ENCODE data around the gene FAXC.
"Not testable (repeated sequence)": the region's sequence is repeated elsewhere in the genome, so short reads cannot be mapped to it uniquely, and the experiment has no call there.

Gene FAXC

DNA sequence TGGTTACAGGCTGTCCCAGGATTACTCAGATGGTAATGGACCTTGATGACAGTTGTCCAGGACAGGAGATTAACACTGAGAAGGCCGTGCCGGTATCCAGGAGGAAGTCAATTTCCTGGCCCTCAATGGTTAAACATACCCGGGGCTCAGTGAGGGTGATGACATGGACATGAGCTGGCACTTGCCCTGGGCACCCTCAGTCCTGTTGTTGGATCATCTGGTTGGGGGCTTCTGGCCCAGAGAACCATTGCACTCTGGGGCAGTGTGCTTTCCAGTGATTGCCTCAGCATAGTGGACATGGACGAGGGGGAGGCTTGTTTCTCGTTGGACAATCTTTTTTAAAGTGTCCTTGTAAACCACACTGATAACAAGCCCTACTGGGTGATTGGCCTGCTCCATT lies 84.0 kb downstream of the FAXC start:
- not testable (repeated sequence) for H3K9ac ChIP-seq (ENCODE audit: low read depth in 1 of 2, low read length in 2 of 2); H3K36me3 ChIP-seq (ENCODE audit: control insufficient read depth in 1 of 2, insufficient read depth in 2 of 2, low read length in 2 of 2); H3K27ac ChIP-seq (ENCODE audit: low read depth, low read length); H3K4me1 ChIP-seq (ENCODE audit: control insufficient read depth in 1 of 2, insufficient read depth in 2 of 2, low read length in 2 of 2); H3K4me3 ChIP-seq (ENCODE audit: low read depth in 1 of 2, low read length in 2 of 2); H3K9me3 ChIP-seq (ENCODE audit: control insufficient read depth in 1 of 2, low read length in 2 of 2); H3K27me3 ChIP-seq (ENCODE audit: control insufficient read depth in 1 of 2, insufficient read depth in 2 of 2, low read length in 2 of 2)

DNA sequence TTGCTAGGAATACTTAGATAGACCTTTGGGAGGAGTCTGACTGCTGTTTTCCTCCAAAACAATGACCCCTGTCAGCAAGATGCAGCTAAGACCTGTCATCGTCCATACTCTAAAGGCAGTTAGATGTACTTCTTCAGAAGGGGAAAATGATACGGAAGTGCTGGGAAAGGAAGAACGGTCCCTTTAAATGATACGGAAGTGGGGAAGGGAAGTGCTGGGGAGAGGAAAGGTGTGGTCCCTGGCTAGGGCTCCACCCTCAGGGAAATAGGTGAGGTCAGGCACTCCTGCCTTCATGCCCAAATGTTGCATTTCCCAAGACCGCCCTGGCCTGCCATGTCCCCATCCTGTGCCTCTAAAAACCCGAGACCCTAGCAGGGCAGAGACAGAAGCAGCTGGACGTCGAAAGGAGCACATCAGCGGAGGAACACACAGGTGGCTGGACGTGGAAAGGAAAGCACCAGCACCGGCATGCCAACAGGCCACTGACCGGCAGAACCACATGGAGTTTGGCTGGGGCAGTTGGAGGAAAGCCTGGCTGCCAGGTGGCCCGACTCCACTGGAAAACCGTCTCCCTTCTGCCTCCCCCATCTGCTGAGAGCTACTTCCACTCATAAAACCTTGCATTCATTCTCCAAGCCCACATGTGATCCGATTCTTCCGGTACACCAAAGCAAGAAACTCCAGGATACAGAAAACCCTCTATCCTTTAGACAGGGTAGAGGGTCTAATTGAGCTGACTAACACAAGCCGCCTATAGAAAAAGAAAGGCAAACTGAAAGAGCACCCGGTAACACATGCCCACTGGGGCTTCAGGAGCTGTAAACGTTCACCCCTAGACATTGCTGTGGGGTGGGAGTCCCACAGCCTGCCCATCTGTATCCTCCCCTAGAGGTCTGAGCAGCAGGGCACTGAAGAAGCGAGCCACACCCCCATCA lies 94.6 kb downstream of the FAXC start:
- Histone ChIP-seq H3K27ac (ENCODE audit: low read depth, low read length) (no peak overlapping the region), H3K9ac (ENCODE audit: low read depth in 1 of 2, low read length in 2 of 2) (no peak overlapping the region), H3K36me3 (ENCODE audit: control insufficient read depth in 1 of 2, insufficient read depth in 2 of 2, low read length in 2 of 2) (no peaks in the 10 kb centered on the region), H3K4me1 (ENCODE audit: control insufficient read depth in 1 of 2, insufficient read depth in 2 of 2, low read length in 2 of 2) (no peaks in the 10 kb centered on the region), H3K4me3 (ENCODE audit: low read depth in 1 of 2, low read length in 2 of 2) (no peak overlapping the region), H3K27me3 (ENCODE audit: control insufficient read depth in 1 of 2, insufficient read depth in 2 of 2, low read length in 2 of 2) (no peaks in the 10 kb centered on the region), H3K9me3 (ENCODE audit: control insufficient read depth in 1 of 2, low read length in 2 of 2) (no peaks in the 10 kb centered on the region)

DNA sequence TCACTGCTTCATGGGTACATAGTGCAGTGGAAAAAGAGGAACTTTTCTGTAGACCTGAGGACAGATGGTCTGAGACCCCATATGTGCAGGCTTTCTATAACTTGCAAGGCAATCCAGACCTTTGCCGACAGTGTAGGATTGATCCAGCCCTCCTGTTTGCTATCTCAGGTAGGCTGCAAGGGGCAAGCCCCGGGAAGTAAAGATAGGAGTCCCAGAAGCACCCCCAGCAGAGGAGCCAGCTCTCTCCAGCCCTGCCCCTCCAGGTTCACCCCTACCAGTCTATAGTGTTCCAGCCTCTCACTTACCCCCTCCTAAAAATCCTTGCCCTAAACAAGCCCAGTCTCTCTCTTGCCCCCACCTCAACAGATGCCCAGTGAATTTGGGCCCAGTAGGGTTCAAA lies 96.2 kb downstream of the FAXC start:
- Histone ChIP-seq H3K9me3 (ENCODE audit: control insufficient read depth in 1 of 2, low read length in 2 of 2) (no peaks in the 10 kb centered on the region), H3K27ac (ENCODE audit: low read depth, low read length) (no peak overlapping the region), H3K9ac (ENCODE audit: low read depth in 1 of 2, low read length in 2 of 2) (no peak overlapping the region), H3K4me1 (ENCODE audit: control insufficient read depth in 1 of 2, insufficient read depth in 2 of 2, low read length in 2 of 2) (no peaks in the 10 kb centered on the region), H3K27me3 (ENCODE audit: control insufficient read depth in 1 of 2, insufficient read depth in 2 of 2, low read length in 2 of 2) (no peaks in the 10 kb centered on the region), H3K4me3 (ENCODE audit: low read depth in 1 of 2, low read length in 2 of 2) (no peak overlapping the region), H3K36me3 (ENCODE audit: control insufficient read depth in 1 of 2, insufficient read depth in 2 of 2, low read length in 2 of 2) (no peaks in the 10 kb centered on the region)

DNA sequence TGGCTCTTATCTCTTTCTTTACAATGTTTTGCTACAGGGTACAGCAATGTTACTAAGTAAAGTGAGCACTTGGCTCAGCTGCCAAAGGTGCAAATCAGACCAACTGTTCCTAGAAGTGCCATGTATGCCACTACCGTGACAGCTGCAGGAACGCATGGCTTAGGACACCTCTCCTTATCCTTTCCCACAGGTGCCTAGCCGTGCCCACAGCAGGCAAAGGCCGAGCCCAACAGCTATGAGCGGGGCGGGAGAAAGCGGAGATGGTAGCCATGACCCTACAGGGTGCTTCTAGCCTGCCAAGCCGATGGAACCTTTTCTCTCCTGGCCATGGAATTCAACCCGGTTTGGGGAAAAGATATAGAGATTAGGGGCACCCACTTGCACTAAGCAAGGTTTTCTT lies 97.1 kb downstream of the FAXC start:
- H3K4me1 ChIP-seq (ENCODE audit: control insufficient read depth in 1 of 2, insufficient read depth in 2 of 2, low read length in 2 of 2): no peaks in the 10 kb centered on the region
- no peaks in the 10 kb centered on the region for H3K36me3 ChIP-seq (ENCODE audit: control insufficient read depth in 1 of 2, insufficient read depth in 2 of 2, low read length in 2 of 2)
- no peak overlapping the region for H3K9ac ChIP-seq (ENCODE audit: low read depth in 1 of 2, low read length in 2 of 2)
- H3K27ac ChIP-seq (ENCODE audit: low read depth, low read length): no peak overlapping the region
- H3K27me3 ChIP-seq (ENCODE audit: control insufficient read depth in 1 of 2, insufficient read depth in 2 of 2, low read length in 2 of 2): no peaks in the 10 kb centered on the region
- H3K4me3 ChIP-seq (ENCODE audit: low read depth in 1 of 2, low read length in 2 of 2): no peak overlapping the region
- H3K9me3 ChIP-seq (ENCODE audit: control insufficient read depth in 1 of 2, low read length in 2 of 2): no peaks in the 10 kb centered on the region

DNA sequence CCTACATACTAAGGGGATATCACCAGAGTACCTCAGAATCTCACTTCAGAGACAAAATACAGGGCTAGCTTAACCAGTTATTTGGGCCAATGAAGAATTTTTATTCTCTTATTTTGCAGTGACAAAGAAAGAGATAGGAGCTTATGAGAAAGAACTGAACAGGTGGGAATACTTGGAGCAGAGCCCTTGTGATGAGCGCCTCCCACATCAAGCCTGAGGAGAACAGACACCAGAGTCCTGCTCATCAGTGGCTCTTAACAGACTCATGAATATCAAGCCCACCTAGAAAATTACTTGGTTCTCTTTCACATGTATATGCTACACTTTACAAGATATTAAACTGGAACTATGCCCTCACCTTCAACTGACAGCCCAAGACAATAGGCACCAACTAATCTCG lies 99.0 kb downstream of the FAXC start:
- no peak overlapping the region for H3K4me3 ChIP-seq (ENCODE audit: low read depth in 1 of 2, low read length in 2 of 2)
- no peaks in the 10 kb centered on the region for H3K9me3 ChIP-seq (ENCODE audit: control insufficient read depth in 1 of 2, low read length in 2 of 2)
- no peak overlapping the region for H3K27ac ChIP-seq (ENCODE audit: low read depth, low read length)
- H3K9ac ChIP-seq (ENCODE audit: low read depth in 1 of 2, low read length in 2 of 2): no peak overlapping the region
- no peaks in the 10 kb centered on the region for H3K27me3 ChIP-seq (ENCODE audit: control insufficient read depth in 1 of 2, insufficient read depth in 2 of 2, low read length in 2 of 2)
- H3K36me3 ChIP-seq (ENCODE audit: control insufficient read depth in 1 of 2, insufficient read depth in 2 of 2, low read length in 2 of 2): no peaks in the 10 kb centered on the region
- no peaks in the 10 kb centered on the region for H3K4me1 ChIP-seq (ENCODE audit: control insufficient read depth in 1 of 2, insufficient read depth in 2 of 2, low read length in 2 of 2)

DNA sequence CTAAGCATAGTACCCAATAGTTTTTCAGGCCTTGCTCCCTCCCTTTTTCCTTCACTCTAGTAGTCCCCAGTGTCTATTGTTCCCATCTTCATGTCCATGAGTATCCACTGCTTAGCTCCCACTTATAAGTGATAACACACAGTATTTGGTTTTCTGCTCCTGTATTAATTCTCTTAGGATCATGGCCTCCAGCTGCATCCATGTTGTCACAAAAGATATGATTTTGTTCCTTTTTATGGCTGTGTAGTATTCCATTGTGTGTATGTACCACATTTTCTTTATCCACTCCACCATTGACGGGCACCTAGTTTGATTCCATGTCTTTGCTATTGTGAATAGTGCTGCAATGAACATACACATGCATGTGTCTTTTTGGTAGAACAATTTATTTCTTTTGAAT lies 102.9 kb downstream of the FAXC start:
- Histone ChIP-seq H3K4me3 (ENCODE audit: low read depth in 1 of 2, low read length in 2 of 2) (no peak overlapping the region), H3K36me3 (ENCODE audit: control insufficient read depth in 1 of 2, insufficient read depth in 2 of 2, low read length in 2 of 2) (no peaks in the 10 kb centered on the region), H3K9me3 (ENCODE audit: control insufficient read depth in 1 of 2, low read length in 2 of 2) (no peaks in the 10 kb centered on the region), H3K27me3 (ENCODE audit: control insufficient read depth in 1 of 2, insufficient read depth in 2 of 2, low read length in 2 of 2) (no peaks in the 10 kb centered on the region), H3K27ac (ENCODE audit: low read depth, low read length) (no peak overlapping the region), H3K9ac (ENCODE audit: low read depth in 1 of 2, low read length in 2 of 2) (no peak overlapping the region), H3K4me1 (ENCODE audit: control insufficient read depth in 1 of 2, insufficient read depth in 2 of 2, low read length in 2 of 2) (no peaks in the 10 kb centered on the region)

DNA sequence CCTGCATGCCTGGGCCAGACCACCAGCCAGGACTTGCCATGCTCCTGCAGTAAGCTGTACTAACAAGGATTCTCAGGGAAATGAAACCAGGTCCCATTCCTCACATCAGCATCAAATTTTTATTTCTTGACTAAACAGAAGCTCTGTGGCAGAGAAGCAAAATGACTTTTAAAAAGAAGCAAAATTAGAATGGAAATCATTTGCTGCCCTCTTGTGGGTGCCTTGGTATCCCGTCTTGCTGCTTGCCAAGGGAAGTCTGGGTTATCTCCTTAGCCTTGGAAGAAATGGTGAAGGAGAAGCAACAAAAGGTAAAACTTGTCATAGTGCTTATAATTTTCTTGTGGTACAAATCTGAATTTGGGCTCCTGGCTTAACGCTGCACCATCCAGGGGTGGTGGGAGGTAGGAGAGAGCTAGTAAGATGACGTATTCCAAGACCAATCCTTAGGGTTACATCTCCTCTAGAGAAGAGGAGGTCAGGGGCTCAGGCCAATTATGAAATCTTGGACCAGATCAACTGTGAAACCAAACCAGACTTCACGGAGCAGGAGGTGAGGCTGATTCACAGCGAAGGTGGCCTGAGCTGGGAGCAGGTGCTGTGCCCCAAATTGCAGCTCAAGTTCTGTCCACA lies 107.5 kb downstream of the FAXC start:
- Histone ChIP-seq H3K36me3 (ENCODE audit: control insufficient read depth in 1 of 2, insufficient read depth in 2 of 2, low read length in 2 of 2) (no peaks in the 10 kb centered on the region), H3K27ac (ENCODE audit: low read depth, low read length) (no peak overlapping the region), H3K27me3 (ENCODE audit: control insufficient read depth in 1 of 2, insufficient read depth in 2 of 2, low read length in 2 of 2) (no peaks in the 10 kb centered on the region), H3K9ac (ENCODE audit: low read depth in 1 of 2, low read length in 2 of 2) (no peak overlapping the region), H3K4me3 (ENCODE audit: low read depth in 1 of 2, low read length in 2 of 2) (no peak overlapping the region), H3K4me1 (ENCODE audit: control insufficient read depth in 1 of 2, insufficient read depth in 2 of 2, low read length in 2 of 2) (no peaks in the 10 kb centered on the region), H3K9me3 (ENCODE audit: control insufficient read depth in 1 of 2, low read length in 2 of 2) (no peaks in the 10 kb centered on the region)

DNA sequence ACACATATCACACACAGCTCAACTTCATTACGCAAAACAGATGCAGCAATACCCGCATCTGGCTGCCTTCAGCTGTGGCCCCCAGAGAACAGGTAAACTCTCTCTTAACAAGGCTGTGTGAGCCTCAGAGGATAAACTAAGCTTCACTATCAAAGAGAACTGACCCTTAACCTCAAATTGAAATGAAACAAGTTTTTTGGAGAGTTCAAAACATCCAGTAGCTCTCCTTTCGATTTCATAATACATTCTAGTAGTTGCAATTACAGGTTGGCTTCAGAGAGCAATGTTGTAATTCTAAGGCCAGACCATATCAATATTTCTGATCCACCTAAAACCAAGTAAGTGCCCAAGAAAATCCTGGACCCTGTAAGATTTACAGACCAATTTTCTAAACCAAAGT lies 113.5 kb downstream of the FAXC start:
- no peak overlapping the region for H3K9ac ChIP-seq (ENCODE audit: low read depth in 1 of 2, low read length in 2 of 2)
- H3K36me3 ChIP-seq (ENCODE audit: control insufficient read depth in 1 of 2, insufficient read depth in 2 of 2, low read length in 2 of 2): no peaks in the 10 kb centered on the region
- no peaks in the 10 kb centered on the region for H3K4me1 ChIP-seq (ENCODE audit: control insufficient read depth in 1 of 2, insufficient read depth in 2 of 2, low read length in 2 of 2)
- no peak overlapping the region for H3K4me3 ChIP-seq (ENCODE audit: low read depth in 1 of 2, low read length in 2 of 2)
- no peaks in the 10 kb centered on the region for H3K27me3 ChIP-seq (ENCODE audit: control insufficient read depth in 1 of 2, insufficient read depth in 2 of 2, low read length in 2 of 2)
- no peaks in the 10 kb centered on the region for H3K9me3 ChIP-seq (ENCODE audit: control insufficient read depth in 1 of 2, low read length in 2 of 2)
- no peak overlapping the region for H3K27ac ChIP-seq (ENCODE audit: low read depth, low read length)

DNA sequence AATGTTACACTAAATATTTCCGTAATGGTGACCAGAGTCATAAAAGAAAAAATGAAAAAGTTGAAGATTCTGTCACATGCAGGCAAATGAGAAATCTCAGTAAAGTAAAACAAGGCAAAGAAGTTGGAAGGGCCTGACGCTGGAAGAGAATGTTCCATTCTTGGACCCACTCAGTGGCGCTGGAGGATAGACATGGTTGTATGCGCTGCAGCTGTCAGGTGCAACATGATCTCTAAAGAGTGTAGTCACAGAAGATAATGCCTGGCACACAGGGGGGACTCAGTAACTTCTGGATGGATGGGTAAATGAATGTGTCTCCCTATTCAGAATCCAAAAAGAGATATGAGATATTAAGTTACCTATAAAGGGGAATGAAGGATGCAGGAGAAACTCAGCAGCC lies 116.3 kb downstream of the FAXC start:
- H3K27me3 ChIP-seq (ENCODE audit: control insufficient read depth in 1 of 2, insufficient read depth in 2 of 2, low read length in 2 of 2): no peaks in the 10 kb centered on the region
- no peaks in the 10 kb centered on the region for H3K4me1 ChIP-seq (ENCODE audit: control insufficient read depth in 1 of 2, insufficient read depth in 2 of 2, low read length in 2 of 2)
- no peaks in the 10 kb centered on the region for H3K36me3 ChIP-seq (ENCODE audit: control insufficient read depth in 1 of 2, insufficient read depth in 2 of 2, low read length in 2 of 2)
- H3K9me3 ChIP-seq (ENCODE audit: control insufficient read depth in 1 of 2, low read length in 2 of 2): no peaks in the 10 kb centered on the region
- H3K4me3 ChIP-seq (ENCODE audit: low read depth in 1 of 2, low read length in 2 of 2): no peak overlapping the region
- H3K9ac ChIP-seq (ENCODE audit: low read depth in 1 of 2, low read length in 2 of 2): no peak overlapping the region
- no peak overlapping the region for H3K27ac ChIP-seq (ENCODE audit: low read depth, low read length)

DNA sequence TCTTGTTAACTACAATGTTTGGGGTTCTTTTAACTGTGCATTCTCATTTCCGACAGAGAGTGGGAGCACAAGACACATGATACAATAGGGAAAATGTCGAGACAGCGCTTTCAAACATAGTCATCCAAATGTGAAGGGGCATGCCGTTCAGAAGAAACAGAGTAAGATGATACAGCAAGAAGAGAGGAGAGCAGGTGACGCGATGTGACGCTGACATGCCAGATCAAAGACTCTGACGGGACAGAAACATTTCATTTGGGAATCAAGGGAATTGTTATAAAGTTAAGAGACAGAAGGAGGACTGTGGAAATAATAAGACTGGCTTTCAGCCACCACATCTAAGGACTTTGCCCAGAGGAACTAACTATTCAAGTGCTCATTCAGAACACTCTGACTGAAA lies 117.4 kb downstream of the FAXC start:
- Histone ChIP-seq H3K9me3 (ENCODE audit: control insufficient read depth in 1 of 2, low read length in 2 of 2) (no peaks in the 10 kb centered on the region), H3K27me3 (ENCODE audit: control insufficient read depth in 1 of 2, insufficient read depth in 2 of 2, low read length in 2 of 2) (no peaks in the 10 kb centered on the region), H3K27ac (ENCODE audit: low read depth, low read length) (no peak overlapping the region), H3K4me3 (ENCODE audit: low read depth in 1 of 2, low read length in 2 of 2) (no peak overlapping the region), H3K4me1 (ENCODE audit: control insufficient read depth in 1 of 2, insufficient read depth in 2 of 2, low read length in 2 of 2) (no peaks in the 10 kb centered on the region), H3K9ac (ENCODE audit: low read depth in 1 of 2, low read length in 2 of 2) (no peak overlapping the region), H3K36me3 (ENCODE audit: control insufficient read depth in 1 of 2, insufficient read depth in 2 of 2, low read length in 2 of 2) (no peaks in the 10 kb centered on the region)
